ENCODE results near the gene NTF3. TPM values are rescaled to one million over a fixed set of nuclear protein-coding genes. Genes with fewer than 3 reads are reported as not detected.

NTF3 gene
- polyA plus RNA-seq, 1 donor (not counting 4 experiments of a cell fraction or from before 2014, with no cell fraction given) = not detected

GRCh38 chr12:5506821-5507231 lies 74.9 kb downstream of the NTF3 start:
- TF ChIP-seq EZH2 (IDR thresholded peaks at IDR 0.05; ENCODE audit: low read length) (no peak), CTCF (optimal IDR thresholded peaks at IDR 0.05 in 1 of 3, IDR thresholded peaks at IDR 0.05 in 1 of 3, conservative IDR thresholded peaks at IDR 0.05 in 1 of 3; ENCODE audit: extremely low read depth in 1 of 3, insufficient read depth in 2 of 3, low read length in 3 of 3) (no peak)
- no peak overlapping the region for H3K4me3 ChIP-seq (ENCODE audit: control insufficient read depth in 2 of 3, extremely low read depth in 1 of 3, insufficient read depth in 2 of 3, low read depth in 1 of 3, low read length in 3 of 3)
- H2AFZ ChIP-seq (ENCODE audit: control insufficient read depth, low read length) = no peak overlapping the region

GRCh38 chr12:5507401-5507935 lies 75.6 kb downstream of the NTF3 start:
- H2AFZ ChIP-seq (ENCODE audit: control insufficient read depth, low read length) = no peak overlapping the region
- DNase-seq (ENCODE audit: low read depth, low spot score) (no peak), FAIRE-seq (no peak)
- H3K79me2 ChIP-seq (ENCODE audit: control insufficient read depth, insufficient read depth, low read length) = no peaks in the 10 kb centered on the region
- no peaks in the 10 kb centered on the region for H4K20me1 ChIP-seq (ENCODE audit: control insufficient read depth, extremely low read depth, insufficient read depth, low read length)
- H3K4me3 ChIP-seq (ENCODE audit: control insufficient read depth in 2 of 3, extremely low read depth in 1 of 3, insufficient read depth in 2 of 3, low read depth in 1 of 3, low read length in 3 of 3) = no peak overlapping the region
- no peak overlapping the region for H3K27ac ChIP-seq (ENCODE audit: control insufficient read depth, insufficient read depth, low read length)
- H3K9me1 ChIP-seq (ENCODE audit: control insufficient read depth, extremely low read depth, insufficient read depth, low read length) = no peaks in the 10 kb centered on the region
- peaks cover 8% of the 10 kb centered on the region for H3K27me3 ChIP-seq (ENCODE audit: control insufficient read depth, extremely low read depth, insufficient read depth, low read length)
- no peaks in the 10 kb centered on the region for H3K9me3 ChIP-seq (ENCODE audit: control insufficient read depth, low read depth, low read length)
- no peak overlapping the region for H3K9ac ChIP-seq (ENCODE audit: control insufficient read depth, extremely low read depth, insufficient read depth, low read length)
- H3K4me2 ChIP-seq (ENCODE audit: control insufficient read depth, extremely low read depth, insufficient read depth, low read depth, low read length) = no peak overlapping the region
- dilution Hi-C loops (cut with MboI; ENCODE audit: extremely low pct_ligation_motif_present, low sequenced_read_pairs) = no loop called here
- no peak for TF ChIP-seq CTCF (optimal IDR thresholded peaks at IDR 0.05 in 1 of 3, IDR thresholded peaks at IDR 0.05 in 1 of 3, conservative IDR thresholded peaks at IDR 0.05 in 1 of 3; ENCODE audit: extremely low read depth in 1 of 3, insufficient read depth in 2 of 3, low read length in 3 of 3)
- TF ChIP-seq EZH2 (IDR thresholded peaks at IDR 0.05; ENCODE audit: low read length) = no peak
- no peaks in the 10 kb centered on the region for H3K36me3 ChIP-seq (ENCODE audit: control insufficient read depth in 2 of 2, extremely low read depth in 1 of 2, insufficient read depth in 2 of 2, low read length in 2 of 2)
- peaks cover 12% of the 10 kb centered on the region for H3K4me1 ChIP-seq (ENCODE audit: control insufficient read depth, extremely low read depth, insufficient read depth, low read length)

More at GRCh38 chr12:5506821-5507231, 74.9 kb downstream of the NTF3 start:
- Histone ChIP-seq H3K4me2 (ENCODE audit: control insufficient read depth, extremely low read depth, insufficient read depth, low read depth, low read length) (no peak overlapping the region), H3K9me1 (ENCODE audit: control insufficient read depth, extremely low read depth, insufficient read depth, low read length) (no peaks in the 10 kb centered on the region), H3K27ac (ENCODE audit: control insufficient read depth, insufficient read depth, low read length) (no peak overlapping the region), H4K20me1 (ENCODE audit: control insufficient read depth, extremely low read depth, insufficient read depth, low read length) (no peaks in the 10 kb centered on the region), H3K9me3 (ENCODE audit: control insufficient read depth, low read depth, low read length) (no peaks in the 10 kb centered on the region), H3K79me2 (ENCODE audit: control insufficient read depth, insufficient read depth, low read length) (no peaks in the 10 kb centered on the region), H3K36me3 (ENCODE audit: control insufficient read depth in 2 of 2, extremely low read depth in 1 of 2, insufficient read depth in 2 of 2, low read length in 2 of 2) (no peaks in the 10 kb centered on the region), H3K27me3 (ENCODE audit: control insufficient read depth, extremely low read depth, insufficient read depth, low read length) (peaks cover 3% of the 10 kb centered on the region), H3K4me1 (ENCODE audit: control insufficient read depth, extremely low read depth, insufficient read depth, low read length) (peaks cover 12% of the 10 kb centered on the region), H3K9ac (ENCODE audit: control insufficient read depth, extremely low read depth, insufficient read depth, low read length) (no peak overlapping the region)
- DNase-seq (ENCODE audit: low read depth, low spot score) (no peak), FAIRE-seq (no peak)
- dilution Hi-C loops (cut with MboI; ENCODE audit: extremely low pct_ligation_motif_present, low sequenced_read_pairs) = no loop called here
